Measurements from ENCODE around the gene GADD45GIP1.
"Not testable (repeated sequence)": the region's sequence is repeated elsewhere in the genome, so short reads cannot be mapped to it uniquely, and the experiment has no call there.

GADD45GIP1 gene

DNA sequence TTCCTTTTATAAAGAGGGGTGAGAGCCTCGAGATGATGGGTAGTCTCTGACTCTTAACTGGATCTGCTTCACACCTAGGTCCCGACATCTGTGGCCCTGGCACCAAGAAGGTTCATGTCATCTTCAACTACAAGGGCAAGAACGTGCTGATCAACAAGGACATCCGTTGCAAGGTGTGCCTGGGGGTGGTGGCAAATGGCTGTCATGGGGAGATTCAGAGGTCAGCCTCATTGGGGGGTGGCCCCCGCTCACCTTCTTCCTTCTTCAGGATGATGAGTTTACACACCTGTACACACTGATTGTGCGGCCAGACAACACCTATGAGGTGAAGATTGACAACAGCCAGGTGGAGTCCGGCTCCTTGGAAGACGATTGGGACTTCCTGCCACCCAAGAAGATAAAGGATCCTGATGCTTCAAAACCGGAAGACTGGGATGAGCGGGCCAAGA is 17.0 kb downstream of the GADD45GIP1 start:
- no peak for DNase-seq (ENCODE audit: low spot score)

DNA sequence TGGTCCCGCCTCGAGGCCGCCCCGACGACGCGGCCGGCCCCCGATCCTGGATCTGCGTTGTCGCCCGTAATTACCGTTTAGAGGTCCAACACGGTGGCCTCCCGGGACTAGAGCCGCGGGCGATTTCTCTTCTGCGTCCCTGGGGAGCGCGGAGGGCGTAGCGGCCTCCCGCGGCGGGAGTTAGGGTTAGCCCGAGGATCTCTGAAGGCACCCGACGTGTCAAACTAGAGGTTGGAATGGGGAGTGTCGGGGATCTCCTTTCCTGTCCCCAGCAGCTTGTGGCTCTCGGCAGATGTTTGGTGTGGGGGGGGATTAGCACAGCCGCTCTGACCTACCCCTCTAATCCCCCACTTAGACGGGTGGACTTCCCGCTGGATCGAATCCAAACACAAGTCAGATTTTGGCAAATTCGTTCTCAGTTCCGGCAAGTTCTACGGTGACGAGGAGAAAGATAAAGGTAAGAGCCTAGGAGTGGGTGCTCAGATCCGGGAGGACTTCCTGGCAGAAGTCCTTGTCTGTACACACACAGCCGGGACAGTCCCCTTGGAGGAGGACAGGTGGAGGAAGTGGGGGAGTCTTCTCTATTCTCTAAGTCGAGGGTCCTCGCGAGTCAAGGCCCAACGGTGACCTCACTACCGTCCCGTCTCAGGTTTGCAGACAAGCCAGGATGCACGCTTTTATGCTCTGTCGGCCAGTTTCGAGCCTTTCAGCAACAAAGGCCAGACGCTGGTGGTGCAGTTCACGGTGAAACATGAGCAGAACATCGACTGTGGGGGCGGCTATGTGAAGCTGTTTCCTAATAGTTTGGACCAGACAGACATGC is 18.0 kb downstream of the GADD45GIP1 start:
- peak; percentile 59 for DNase-seq (ENCODE audit: low spot score)

DNA sequence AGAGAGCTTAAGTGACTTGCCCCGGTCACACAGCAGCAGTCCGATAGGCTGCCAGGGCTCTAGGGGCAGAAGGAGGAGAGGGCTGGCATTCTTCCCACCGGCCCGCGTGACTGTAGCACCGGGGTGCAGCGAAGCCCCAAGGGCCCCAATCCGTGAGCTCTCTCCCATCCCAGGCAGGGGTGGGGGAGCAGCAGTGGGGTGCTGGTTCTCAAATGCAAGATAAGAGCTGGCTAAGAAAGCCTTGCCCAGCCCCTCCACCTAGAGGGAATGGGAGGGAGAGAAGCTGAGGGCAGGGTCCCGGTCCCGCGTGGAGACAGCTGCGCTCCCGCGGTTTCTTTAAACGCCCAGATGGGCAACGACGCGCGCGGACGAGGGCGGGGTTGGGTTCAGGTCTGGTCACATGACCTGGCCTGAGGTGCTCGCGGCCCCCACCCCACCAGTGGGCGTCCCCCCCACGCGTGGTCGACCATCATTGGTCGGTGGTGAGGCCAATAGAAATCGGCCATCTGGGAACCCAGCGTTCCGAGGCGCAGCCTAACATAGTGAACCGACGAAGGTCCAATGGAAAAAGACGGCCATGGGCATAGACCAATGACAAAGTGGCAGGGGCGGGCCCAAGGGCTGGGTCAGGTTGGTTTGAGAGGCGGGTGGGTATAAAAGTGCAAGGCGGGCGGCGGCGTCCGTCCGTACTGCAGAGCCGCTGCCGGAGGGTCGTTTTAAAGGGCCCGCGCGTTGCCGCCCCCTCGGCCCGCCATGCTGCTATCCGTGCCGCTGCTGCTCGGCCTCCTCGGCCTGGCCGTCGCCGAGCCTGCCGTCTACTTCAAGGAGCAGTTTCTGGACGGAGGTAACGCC is 18.9 kb downstream of the GADD45GIP1 start, which contains the start of gene CALR:
Gene CALR (plus strand): TSS at position 683 of the 852 bp plus-strand sequence. CDS start 71 bp downstream, at position 754.
- DNase-seq (ENCODE audit: low spot score): peak; percentile 98

DNA sequence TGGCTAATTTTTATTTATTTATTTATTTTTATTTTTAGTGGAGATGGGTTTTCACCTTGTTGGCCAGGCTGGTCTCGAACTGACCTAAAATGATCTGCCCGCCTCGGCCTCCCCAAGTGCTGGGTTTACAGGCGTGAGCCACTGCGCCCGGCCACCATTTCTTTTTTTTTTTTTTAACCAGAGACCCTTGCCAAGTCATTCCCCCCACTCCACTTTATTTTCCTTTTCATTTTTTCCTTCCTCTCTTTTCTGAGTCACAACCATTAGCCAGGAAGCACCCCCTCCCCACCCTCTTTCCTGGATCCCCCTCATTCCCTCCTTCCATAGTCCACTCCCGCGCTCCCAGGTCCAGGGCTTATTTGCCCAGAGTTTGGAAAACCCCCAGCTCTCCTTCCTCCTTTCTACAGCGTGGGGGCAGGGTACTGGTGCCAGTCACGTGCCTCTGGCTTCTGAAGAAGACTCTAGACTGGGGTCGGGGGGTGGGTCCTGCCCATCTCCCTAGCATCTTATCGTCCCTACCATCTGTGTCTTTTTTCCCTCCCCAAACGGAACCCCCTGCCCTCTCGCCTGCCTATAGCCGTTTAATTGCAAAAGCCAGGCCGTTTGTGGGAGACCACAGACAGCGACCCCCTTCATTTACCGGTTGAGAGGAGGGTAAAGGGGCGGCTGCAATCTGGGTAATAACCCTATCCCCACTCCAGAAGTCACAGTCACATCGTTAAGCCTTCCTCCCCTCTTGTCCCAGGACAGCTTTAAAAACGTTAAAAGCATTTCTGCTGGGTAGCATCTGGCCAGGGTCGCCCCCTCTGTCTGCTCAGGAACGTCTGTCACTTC is 19.7 kb downstream of the GADD45GIP1 start:
- DNase-seq (ENCODE audit: low spot score): no peak

DNA sequence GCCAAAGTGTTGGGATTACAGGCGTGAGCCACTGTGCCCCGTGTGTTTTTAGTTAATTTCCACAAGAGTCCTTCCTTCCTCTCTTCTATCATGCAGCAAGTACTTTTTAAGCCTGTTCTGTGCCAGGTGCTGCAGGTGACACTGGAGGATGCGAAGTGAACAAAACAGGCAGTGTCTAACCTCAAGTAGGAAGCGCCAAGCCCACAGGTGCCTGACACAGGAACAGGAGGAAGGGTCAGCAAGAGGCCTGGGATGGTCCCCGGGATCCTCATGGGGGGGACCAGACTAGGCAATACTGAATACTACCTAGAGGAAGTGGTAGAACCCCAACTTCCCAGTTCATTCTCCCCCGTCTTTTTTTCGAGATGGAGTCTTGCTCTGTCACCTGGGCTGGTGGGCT is 20.4 kb downstream of the GADD45GIP1 start:
- DNase-seq (ENCODE audit: low spot score): no peak

DNA sequence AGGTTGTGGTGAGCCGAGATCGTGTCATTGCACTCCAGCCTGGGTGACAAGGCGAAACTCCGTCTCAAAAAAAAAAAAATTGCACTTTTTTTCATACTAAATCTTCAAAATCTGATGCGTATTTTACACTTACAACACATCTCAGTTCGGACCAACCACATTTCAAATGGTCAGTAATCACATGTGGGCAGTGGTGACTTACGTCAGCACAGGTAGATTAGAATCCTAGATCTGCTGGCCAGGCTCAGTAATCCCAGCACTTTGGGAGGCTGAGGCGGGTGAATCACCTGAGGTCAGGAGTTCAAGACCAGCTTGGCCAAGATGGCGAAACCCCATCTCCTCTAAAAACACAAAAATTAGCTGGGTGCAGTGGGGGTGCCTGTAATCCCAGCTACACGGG is 22.0 kb downstream of the GADD45GIP1 start:
- DNase-seq (ENCODE audit: low spot score): no peak

DNA sequence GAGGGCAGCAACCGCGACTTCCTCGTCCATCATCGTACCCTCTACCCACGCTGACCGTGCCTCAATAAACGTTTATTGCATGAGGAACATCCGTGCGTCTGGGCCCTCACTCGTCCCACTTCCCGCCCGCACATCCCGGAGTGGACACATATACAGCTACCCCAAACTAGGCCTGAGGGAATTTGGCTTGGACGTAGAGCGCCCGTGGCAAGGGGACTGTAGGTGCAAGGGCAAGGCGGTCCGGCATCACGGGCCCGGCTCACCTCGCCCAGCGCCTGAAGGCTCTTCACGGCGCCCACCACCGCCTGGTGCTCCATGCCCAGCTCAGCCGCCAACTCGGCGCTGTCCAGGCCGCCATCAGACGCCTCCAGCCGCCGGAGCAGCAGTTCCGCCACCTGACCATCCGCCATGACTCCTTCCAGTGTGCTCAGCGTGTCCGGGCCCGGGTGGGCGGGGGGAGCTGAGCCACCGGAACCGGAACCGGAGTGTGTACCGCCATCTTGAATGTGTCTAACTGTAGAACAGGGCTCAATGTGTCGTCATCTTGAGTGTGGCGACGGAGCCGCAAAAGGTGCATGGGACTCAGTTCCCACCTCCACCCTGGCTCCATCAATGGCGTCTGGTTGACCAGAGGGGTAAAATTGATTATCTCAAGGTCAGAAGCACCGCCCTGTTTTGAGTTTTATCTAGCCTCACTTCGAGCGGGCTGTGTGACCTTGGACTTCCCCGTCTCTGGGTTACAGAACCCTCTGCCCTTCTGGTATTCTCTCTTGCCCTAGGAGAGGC is 23.5 kb downstream of the GADD45GIP1 start, which contains the start of gene FARSA:
Gene FARSA (minus strand): TSS at position 425 of the 786 bp plus-strand sequence. CDS start 15 bp downstream, at position 410.
- peak; percentile 89 for DNase-seq (ENCODE audit: low spot score)

DNA sequence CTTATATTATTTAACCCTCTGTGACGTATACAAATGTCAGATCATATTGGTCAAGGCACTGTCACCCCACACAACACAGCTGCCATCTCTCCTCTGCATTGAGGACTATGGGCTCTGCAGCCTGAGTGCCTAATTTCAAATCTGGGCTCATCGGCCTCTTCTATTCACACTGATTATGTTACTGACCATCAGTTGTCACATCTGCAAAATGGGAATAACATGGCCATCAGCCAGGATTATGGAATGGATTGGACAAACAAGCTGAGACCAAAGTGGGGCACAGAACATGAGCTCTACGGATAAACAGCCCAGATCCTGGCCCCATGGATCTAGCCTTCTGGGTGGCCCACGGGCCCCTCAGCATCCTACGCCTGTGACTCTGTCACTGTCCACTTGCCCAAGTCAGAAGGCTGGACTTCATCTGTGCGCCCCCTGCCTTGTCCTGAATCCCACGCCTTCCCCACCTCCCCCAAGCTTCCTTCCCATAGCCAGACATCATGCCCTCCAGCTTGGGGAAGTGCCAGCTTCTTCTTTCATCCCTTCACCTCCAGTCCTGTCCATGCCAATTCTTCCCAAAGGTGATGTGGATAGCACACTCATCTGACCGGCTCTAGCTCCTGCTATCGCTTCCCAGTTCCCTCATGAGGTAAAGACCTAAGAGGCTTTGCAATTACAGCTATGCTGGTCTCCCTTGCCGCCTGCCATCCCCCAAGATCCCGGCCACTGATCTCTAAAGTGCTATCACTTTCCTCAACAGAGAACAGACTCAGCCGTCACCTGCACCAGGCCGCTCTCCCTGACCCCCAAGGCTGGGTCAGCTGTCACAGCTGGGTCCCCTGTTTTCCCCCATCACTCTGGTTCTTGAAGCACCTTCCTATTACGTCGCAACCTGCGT is 24.4 kb downstream of the GADD45GIP1 start:
- no peak for DNase-seq (ENCODE audit: low spot score)

DNA sequence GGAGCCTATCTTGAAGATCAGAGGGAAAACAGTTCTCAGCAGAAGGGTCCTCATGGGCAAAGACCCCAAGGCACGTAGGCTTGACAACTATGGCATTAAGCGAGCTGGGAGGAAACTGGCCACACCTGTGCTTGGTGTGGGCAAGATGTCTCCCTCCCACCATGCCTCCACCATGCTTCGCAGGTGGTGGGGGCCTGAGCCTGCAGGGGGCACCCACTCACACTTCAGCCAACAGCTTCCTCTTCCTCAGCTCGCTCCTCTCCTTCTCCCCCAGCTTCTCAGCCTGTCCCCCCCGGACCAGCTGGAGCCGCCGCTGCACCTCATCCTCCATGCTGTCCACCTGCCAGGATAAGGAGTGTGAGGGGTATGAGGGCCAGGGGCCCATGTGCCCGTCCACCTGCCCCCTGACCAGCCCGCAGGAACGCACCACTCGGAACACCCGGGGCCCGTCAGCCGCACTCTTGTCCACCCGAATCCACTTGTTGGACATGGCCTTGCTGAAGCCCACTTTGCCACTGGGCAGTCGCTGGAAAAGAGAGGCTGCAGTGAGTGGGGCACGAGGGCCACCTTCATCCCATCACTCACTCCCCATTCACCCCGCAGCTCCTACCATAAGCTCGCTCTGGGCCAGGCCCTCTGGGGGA is 26.9 kb downstream of the GADD45GIP1 start:
- DNase-seq (ENCODE audit: low spot score): no peak

DNA sequence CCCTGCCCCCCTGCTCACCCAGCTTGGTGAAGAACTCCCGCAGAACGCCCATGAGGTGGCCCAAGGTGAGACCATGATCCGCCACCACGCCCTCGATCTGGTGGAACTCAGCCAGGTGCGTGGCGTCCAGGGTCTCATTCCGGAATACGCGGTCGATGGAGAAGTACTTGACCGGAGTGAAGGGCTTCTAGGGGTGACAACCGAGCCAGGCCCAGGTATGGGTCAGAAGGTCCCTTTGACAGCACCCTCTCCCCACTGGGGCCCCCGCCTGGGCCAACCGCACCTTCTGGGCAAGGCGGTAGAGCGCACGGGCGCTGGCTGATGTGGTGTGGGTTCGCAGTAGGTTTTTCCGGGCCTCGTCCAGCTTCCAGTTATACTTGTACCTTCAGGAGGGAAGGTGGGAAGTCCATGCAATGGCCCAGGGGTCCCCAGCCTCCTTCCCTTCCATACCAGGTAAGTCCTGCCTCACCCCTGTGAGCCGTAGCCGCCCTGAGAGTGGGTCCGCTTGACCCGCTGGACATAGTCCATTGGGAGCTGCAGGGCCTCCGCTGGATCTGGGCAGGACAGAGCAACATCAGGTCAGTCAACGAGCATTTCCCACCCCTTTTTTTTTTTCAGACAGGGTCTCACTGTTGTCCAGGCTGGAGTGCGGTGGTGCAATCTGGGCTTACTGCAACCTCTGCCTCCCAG is 32.3 kb downstream of the GADD45GIP1 start:
- no peak for DNase-seq (ENCODE audit: low spot score)

DNA sequence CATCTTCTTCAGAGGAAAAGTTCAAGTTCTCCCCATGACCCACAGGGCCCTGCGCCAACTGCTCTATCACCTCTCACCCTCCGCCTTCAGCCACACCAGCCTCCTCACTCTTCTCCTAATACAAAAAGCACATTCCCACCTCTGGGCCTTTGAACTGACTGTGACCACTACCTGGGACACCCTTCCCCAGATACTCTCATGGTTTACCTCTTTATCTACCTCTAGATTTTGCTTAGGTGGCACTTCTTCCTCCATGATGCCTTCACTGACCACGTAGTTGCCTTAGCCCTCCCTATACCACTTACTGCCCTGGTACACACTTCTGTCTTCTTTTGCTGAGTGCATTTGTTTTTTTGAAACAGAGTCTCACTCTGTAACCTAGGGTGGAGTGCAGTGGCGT is 34.1 kb downstream of the GADD45GIP1 start:
- DNase-seq (ENCODE audit: low spot score): no peak

DNA sequence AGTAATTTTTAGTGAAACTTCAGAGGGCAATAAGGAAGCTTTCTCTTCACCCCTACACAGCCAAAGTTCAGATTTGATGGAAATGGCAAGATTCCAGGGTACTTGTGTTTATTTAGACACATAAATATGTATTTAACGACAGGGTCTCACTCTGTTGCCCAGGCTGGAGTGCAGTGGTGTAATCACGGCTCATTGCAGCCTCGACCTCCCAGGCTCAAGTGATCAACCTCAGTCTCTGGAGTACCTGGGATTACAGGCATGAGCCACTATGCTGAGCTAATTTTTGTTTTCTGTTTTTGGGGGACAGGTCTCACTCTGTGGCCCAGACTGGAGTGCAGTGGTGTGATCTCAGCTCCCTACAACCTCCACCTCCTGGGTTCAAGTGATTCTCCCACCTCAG is 36.0 kb downstream of the GADD45GIP1 start:
- DNase-seq (ENCODE audit: low spot score): no peak

DNA sequence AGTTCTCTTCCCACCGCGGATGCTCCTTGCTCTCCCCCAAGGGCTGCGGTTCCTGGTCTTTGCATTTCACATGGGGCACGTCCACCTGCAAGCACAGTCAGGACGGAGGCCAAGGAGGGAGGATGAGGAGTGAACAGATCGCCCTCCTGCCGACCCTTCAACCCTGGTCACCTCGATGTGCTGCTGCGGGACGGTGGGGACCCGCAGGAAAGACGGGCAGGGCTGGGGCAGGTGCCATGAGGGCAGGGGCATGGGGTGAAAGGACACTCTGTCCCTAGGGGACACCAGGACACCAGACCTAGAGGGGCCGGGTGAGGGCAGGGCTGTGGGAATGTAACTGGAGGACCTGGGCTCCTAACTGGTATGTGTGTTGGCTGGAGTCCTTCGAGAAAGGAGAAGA is 38.8 kb downstream of the GADD45GIP1 start:
- DNase-seq (ENCODE audit: low spot score): no peak

DNA sequence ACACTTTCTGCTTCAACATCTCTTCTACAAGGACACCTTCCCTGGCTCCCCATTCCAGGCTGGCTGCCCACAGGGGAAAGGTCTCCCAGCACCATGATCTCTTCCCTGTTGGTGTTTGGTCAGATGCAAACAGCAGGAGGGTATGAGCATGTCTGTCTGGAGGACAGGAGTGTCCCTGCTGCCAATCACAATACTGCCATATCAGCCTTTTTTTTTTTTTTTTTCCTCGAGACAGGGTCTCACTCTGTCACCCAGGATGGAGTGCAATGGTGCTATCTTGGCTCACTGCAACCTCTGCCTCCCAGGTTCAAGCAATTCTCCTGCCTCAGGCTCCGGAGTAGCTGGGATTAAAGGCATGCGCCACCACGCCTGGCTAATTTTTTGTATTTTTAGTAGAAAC is 41.2 kb downstream of the GADD45GIP1 start:
- not testable (repeated sequence) for DNase-seq (ENCODE audit: low spot score)

DNA sequence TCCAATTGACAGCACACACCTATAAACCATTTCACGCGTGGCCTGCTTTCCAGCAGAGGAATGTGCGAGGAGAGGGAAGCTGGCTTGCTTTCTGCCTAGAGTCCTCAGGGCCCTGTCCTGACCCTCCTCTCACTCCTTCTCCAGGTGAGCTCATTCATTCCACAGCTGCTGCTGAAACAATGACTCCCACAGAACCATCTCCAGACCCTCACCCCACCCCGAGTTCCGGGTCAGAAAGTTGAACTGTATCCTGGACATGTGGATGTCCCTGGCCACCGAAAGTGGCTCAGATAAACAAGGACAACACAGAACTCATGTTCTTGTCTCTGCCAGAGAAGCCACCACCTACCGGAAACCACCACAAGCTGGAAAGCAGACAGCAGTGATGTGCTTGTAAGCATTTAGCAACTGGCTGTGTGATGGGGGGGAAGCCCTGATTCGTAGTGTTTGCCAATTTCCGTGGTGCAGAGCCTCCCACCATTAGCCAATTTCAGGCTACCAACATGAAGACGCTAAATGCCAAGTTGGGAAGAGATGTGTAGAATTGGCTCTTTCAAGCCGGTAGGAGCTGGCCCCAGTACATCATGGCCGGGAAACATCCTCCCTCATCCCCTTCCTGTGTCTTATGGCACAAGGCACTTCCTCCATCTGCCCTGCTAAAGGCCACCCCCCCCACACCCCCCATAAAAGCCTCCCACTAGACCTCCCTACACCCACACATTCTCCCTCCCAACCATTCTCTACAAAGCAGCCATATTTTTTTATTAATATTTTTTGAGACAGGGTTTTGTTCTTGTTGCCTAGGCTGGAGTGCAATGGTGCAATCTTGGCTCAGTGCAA is 43.0 kb downstream of the GADD45GIP1 start:
- no peak for DNase-seq (ENCODE audit: low spot score)

DNA sequence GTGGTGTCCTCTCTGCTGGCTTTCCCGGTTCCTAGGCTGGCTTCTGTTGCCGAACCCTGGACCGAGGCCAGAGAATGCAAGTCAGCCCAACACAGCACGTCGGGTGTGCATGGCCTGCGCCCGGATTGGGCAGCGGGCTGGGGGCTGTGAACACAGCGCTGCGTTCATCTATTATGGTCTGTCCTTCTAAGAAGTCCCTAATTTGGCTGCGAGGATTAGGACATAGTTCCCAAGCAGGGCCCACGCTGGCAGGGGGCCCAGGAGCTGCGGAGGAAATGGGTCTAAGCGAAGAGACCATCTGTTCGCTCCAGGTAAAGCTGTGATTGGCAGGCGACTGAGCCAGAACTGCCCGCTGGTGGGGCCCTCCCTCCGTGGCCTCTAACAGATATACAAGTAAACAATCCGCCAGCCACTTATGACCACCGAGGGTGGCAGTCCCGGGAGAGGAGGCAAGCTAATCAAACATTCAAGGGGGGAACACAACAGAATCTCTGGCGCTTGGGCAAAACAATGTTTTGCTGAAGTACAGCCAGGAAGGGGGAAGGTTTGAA is 43.9 kb downstream of the GADD45GIP1 start:
- no peak for DNase-seq (ENCODE audit: low spot score)

DNA sequence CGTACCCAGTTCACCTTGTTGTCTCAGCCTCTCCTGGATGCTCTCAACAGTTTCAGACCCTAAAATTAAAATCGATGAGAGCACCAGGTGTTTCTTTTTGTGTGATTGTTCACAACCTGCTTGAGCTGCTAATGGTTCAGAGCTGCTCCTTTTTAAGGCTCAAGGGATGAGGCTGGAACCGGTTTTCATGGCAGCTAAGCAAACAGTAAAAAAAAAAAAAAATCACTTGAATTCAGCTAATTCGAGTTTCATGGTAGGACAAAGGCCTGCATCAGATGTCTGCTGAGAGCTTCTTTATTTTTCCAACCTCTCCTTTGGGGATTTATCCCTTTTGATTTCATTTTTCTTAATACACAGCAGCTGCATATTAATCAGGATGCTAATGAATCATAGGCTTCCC is 44.5 kb downstream of the GADD45GIP1 start:
- no peak for DNase-seq (ENCODE audit: low spot score)

DNA sequence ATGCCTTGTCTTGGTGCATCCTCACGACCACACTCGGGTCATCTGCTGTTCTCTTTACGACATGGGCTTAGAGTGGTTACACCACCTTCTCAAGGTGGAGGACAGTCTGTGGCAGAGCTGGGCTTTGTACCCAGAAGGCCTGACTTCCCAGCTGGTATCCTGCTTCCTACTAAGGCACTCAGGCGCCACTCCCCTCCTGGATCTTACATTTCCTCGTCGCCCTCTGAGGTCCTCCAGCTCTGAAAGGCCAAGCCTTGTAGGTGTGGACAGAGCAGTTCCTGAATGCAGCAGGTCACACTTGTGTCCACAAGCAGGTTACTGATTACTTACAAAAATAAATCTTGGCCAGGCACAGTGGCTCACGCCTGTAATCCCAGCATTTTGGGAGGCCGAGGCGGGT is 49.9 kb downstream of the GADD45GIP1 start:
- DNase-seq (ENCODE audit: low spot score): no peak
